Stimulated activated CD4-positive, alpha-beta T cell treated with anti-CD3 and anti-CD28 coated beads, Interleukin-1b, Interleukin-23, amount 100 ng/mL, for 48 hours (primary cell): ENCODE results near the gene MTCL1.

Experiments used
- DNase-seq: peaks from one replicate; pipeline ENCODE4 v3.0.0-alpha.2; 2020

MTCL1 gene

GRCh38 chr18:8871489-8871888 is 166.1 kb downstream of the MTCL1 start:
- no peak for DNase-seq

- DNase-seq, result no peak
Measured at GRCh38 chr18:8874872-8875271, 169.5 kb downstream of the MTCL1 start.

DNA sequence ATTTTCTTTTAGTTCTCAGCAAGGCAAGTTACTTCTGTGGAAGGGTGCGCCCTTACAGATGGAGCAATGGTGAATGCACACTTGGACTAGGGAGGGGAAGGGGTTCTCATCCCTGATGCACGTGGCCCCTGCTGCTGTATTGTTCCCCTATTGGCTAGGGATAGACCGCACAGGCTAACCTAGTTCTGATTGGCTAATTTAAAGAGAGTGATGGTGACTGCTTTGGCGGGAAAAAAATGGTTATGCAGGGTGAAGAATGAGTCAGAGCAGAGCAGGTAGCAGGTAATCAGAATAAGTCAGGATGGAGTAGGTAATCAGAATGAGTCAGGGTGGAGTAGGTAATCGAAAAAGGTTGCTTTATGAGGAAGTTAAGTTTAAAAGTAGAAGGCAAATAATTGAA is 171.5 kb downstream of the MTCL1 start:
- no peak for DNase-seq

DNA sequence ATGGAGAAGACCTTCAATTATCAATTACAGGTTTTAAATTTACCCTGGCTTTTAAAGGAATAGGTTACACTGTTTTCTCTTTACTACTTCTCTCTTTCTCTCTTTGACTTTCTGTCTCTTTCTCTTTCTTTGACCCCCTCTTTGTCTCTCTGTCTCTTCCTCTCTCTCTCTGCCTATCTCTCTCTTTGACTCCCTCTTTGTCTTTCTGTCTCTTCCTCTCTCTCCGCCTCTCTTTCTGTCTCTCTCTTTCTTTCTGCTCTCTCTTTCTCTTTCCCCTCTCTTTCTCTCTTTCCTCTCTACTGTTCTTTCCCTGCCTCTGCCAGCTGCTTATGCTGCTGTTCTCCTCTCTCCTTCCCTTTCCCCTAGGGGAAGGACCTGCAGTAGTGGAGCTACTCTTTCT is 175.7 kb downstream of the MTCL1 start:
- DNase-seq, result no peak
